GM19193 (cell line): ENCODE data around the gene TSPOAP1.

Experiments
- POLR2A ChIP-seq: IDR thresholded peaks from 4 replicates; pipeline ENCODE4 v1.6.1; 2011; ENCODE audit not compliant: insufficient read depth, insufficient read length; ENCODE audit errors: extremely low read depth

Gene TSPOAP1

GRCh38 chr17:58337600-58338453 is 9.2 kb upstream of the TSPOAP1 start:
- TF ChIP-seq POLR2A, result no peak

- no peak for TF ChIP-seq POLR2A
Observed at GRCh38 chr17:58337210-58337599, 8.6 kb upstream of the TSPOAP1 start.

GRCh38 chr17:58336456-58337209 is 8.0 kb upstream of the TSPOAP1 start:
- no peak for TF ChIP-seq POLR2A

- TF ChIP-seq POLR2A, result no peak
Observed at GRCh38 chr17:58335779-58336455, 7.3 kb upstream of the TSPOAP1 start.

- TF ChIP-seq POLR2A, result no peak
Observed at GRCh38 chr17:58335061-58335731, 6.6 kb upstream of the TSPOAP1 start.

- no peak for TF ChIP-seq POLR2A
Observed at GRCh38 chr17:58334661-58335060, 6.1 kb upstream of the TSPOAP1 start.

- TF ChIP-seq POLR2A, result no peak
Observed at GRCh38 chr17:58334256-58334655, 5.7 kb upstream of the TSPOAP1 start.

- no peak for TF ChIP-seq POLR2A
Observed at GRCh38 chr17:58333736-58334207, 5.2 kb upstream of the TSPOAP1 start.

- TF ChIP-seq POLR2A, result no peak
Observed at GRCh38 chr17:58332778-58333735, 4.5 kb upstream of the TSPOAP1 start.

GRCh38 chr17:58331815-58332777 is 3.5 kb upstream of the TSPOAP1 start:
- TF ChIP-seq POLR2A, result no peak

- TF ChIP-seq POLR2A, result no peak
Observed at GRCh38 chr17:58330997-58331814, 2.6 kb upstream of the TSPOAP1 start.

- TF ChIP-seq POLR2A, result no peak
Observed at GRCh38 chr17:58330538-58330996, 2.0 kb upstream of the TSPOAP1 start.
